ENCODE measurements around the gene TRPM4. TPM values are rescaled to one million over a fixed set of nuclear protein-coding genes. Genes with fewer than 3 reads are reported as not detected.

TRPM4 gene
- total and polyA plus RNA-seq, 2 donors (not counting 3 experiments of a cell fraction or from before 2014, with no cell fraction given): 17.6 to 38.9 TPM

DNA sequence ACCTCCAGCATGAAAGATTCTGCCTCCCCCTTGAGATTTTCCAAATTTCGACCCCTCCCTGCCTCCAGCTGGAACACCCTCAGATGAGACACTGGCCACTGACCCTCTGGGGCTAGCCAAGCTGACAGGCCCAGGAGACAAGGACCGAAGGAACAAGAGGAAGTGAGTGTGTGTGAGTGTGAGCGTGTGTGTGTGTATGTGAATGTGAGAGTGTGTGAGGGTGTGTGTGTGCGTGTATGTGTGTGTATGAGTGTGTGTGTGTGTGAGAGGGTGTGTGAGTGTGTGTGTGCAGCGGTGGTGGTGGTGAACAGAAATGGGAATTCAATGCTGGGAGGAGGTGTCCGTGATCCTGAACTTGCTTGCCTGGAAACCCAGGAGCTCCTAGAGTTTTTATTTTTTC, 16.2 kb upstream of the TRPM4 start:
- no TSS peak for BruUV-seq (replicated peaks)
- ChIA-PET POLR2A (no interaction called here), CTCF (interaction anchor here (1.0 to 1.3 kb wide), 3 partner anchors 9 to 57 kb away, joined by 3 to 4 read pairs (median 4); no protein-coding TSS in a partner anchor)
- no peak for DNase-seq (ENCODE audit: low read depth, low spot score)
- no peak overlapping the region for H3K9ac ChIP-seq (replicated peaks; ENCODE audit: extremely low read depth, insufficient read depth, low read length)
- no peak overlapping the region for H2AFZ ChIP-seq (ENCODE audit: low read depth, low read length)
- H3K4me2 ChIP-seq (ENCODE audit: insufficient read depth, low read length): no peak overlapping the region
- H3K4me3 ChIP-seq (replicated peaks in 1 of 3; ENCODE audit: insufficient read depth in 1 of 3, low read depth in 1 of 3, low read length in 3 of 3): no peak overlapping the region
- no peaks in the 10 kb centered on the region for H3K9me3 ChIP-seq (replicated peaks; ENCODE audit: control insufficient read depth, insufficient read depth, low read length)
- H3K27ac ChIP-seq (ENCODE audit: insufficient read depth, low read depth, low read length): no peak overlapping the region
- no peaks in the 10 kb centered on the region for H3K27me3 ChIP-seq (ENCODE audit: control insufficient read depth in 2 of 2, insufficient read depth in 2 of 2, low read length in 2 of 2)
- no peaks in the 10 kb centered on the region for H3K79me2 ChIP-seq (ENCODE audit: control insufficient read depth, insufficient read depth, low read length)
- intact Hi-C loops (cut with micrococcal nuclease): no loop called here
- no peaks in the 10 kb centered on the region for H3K9me1 ChIP-seq (replicated peaks; ENCODE audit: control insufficient read depth, extremely low read depth, insufficient read depth, low read length)
- H4K20me1 ChIP-seq (replicated peaks; ENCODE audit: control insufficient read depth, extremely low read depth, insufficient read depth, low read length): no peaks in the 10 kb centered on the region
- TF ChIP-seq FOS (IDR thresholded peaks at IDR 0.05; ENCODE audit: borderline replicate concordance, insufficient read depth, low read length) (no peak), POLR2A (IDR thresholded peaks at IDR 0.05; ENCODE audit: low read depth, low read length) (no peak), POLR2AphosphoS5 (IDR thresholded peaks at IDR 0.05; ENCODE audit: insufficient read depth, low read depth, low read length) (no peak), GATA2 (IDR thresholded peaks at IDR 0.05; ENCODE audit: insufficient read depth, insufficient read length, low read depth, low read length) (no peak), JUN (IDR thresholded peaks at IDR 0.05; ENCODE audit: borderline replicate concordance, insufficient read depth, insufficient read length, low read depth) (no peak), EZH2 (IDR thresholded peaks at IDR 0.05; ENCODE audit: borderline replicate concordance, low read depth, low read length, severe bottlenecking) (no peak), MYC (IDR thresholded peaks at IDR 0.05; ENCODE audit: low read depth, low read length) (no peak)
- TF ChIP-seq, protein P1, sequence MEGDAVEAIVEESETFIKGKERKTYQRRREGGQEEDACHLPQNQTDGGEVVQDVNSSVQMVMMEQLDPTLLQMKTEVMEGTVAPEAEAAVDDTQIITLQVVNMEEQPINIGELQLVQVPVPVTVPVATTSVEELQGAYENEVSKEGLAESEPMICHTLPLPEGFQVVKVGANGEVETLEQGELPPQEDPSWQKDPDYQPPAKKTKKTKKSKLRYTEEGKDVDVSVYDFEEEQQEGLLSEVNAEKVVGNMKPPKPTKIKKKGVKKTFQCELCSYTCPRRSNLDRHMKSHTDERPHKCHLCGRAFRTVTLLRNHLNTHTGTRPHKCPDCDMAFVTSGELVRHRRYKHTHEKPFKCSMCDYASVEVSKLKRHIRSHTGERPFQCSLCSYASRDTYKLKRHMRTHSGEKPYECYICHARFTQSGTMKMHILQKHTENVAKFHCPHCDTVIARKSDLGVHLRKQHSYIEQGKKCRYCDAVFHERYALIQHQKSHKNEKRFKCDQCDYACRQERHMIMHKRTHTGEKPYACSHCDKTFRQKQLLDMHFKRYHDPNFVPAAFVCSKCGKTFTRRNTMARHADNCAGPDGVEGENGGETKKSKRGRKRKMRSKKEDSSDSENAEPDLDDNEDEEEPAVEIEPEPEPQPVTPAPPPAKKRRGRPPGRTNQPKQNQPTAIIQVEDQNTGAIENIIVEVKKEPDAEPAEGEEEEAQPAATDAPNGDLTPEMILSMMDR (IDR thresholded peaks at IDR 0.05; ENCODE audit: extremely low read depth in 1 of 2, insufficient read depth in 1 of 2, low read depth in 1 of 2, low read length in 2 of 2): no peak
- TF ChIP-seq, protein P2, sequence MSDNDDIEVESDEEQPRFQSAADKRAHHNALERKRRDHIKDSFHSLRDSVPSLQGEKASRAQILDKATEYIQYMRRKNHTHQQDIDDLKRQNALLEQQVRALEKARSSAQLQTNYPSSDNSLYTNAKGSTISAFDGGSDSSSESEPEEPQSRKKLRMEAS (IDR thresholded peaks at IDR 0.05; ENCODE audit: insufficient read depth, insufficient read length): no peak
- no peak for FAIRE-seq
- H3K4me1 ChIP-seq (ENCODE audit: control insufficient read depth, extremely low read depth, insufficient read depth, low read length): peaks cover 4% of the 10 kb centered on the region
- dilution Hi-C loops (cut with MboI; ENCODE audit: extremely low pct_ligation_motif_present, low sequenced_read_pairs): no loop called here
- no peaks in the 10 kb centered on the region for H3K36me3 ChIP-seq (ENCODE audit: control insufficient read depth in 2 of 2, extremely low read depth in 1 of 2, insufficient read depth in 2 of 2, low read length in 2 of 2)

Data from endothelial cell of umbilical vein (primary cell).